Activated T-cell treated with anti-CD3 and anti-CD28 coated beads, Interleukin-2, amount 50 U/mL, for 24 hours (primary cell): ENCODE data around the gene DOK3.
"Not testable (repeated sequence)": the region's sequence is repeated elsewhere in the genome, so short reads cannot be mapped to it uniquely, and the experiment has no call there.

ENCODE experiments used
- DNase-seq: peaks from one replicate; pipeline ENCODE4 v3.0.0-alpha.2; 2020
- H3K27ac Mint-ChIP-seq: 2 replicates; pipeline ENCODE4 v1.8.0; 2020; ENCODE audit warnings: mild to moderate bottlenecking, mixed read lengths
- H3K27me3 Mint-ChIP-seq: 2 replicates; pipeline ENCODE4 v1.8.0; 2020; ENCODE audit warnings: mixed read lengths
- H3K36me3 Mint-ChIP-seq: 2 replicates; pipeline ENCODE4 v1.8.0; 2020; ENCODE audit warnings: low read depth, mixed read lengths
- H3K4me1 Mint-ChIP-seq: 2 replicates; pipeline ENCODE4 v1.8.0; 2020; ENCODE audit warnings: low read depth, mixed read lengths
- H3K4me3 Mint-ChIP-seq: 2 replicates; pipeline ENCODE4 v1.8.0; 2020; ENCODE audit warnings: mild to moderate bottlenecking, moderate library complexity, mixed read lengths
- H3K9me3 Mint-ChIP-seq: 2 replicates; pipeline ENCODE4 v1.8.0; 2020; ENCODE audit warnings: mixed read lengths

DOK3 gene

DNA sequence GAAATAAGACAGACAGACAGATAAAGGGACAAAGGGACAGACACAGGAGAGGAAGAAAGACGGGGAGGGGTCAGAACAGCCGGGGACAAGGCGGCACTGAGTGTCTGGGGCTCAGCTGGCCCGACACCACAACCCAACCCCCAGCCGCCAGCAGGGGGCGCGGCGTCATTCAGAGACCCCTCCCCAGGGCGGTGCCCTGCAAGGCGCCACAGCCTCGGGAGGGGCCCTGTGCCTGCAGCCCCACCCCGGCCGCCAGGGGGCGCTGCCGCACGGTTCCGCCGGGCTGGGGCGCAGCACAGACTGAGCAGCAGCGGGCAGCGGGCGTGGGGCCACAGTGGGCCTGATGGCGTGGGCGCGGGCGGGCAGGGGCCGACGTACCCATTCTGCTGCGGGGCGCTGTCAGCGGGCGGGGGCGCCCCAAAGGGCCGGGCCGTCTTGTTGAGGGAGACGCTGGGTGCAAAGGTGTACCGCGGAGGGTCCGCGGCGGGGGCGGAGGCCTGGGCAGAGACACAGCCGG lies 18.1 kb downstream of the DOK3 start:
- Mint-ChIP-seq H3K4me1 (peaks cover 34% of the 10 kb centered on the region), H3K27ac (no peak overlapping the region), H3K36me3 (peaks cover 42% of the 10 kb centered on the region), H3K9me3 (no peaks in the 10 kb centered on the region), H3K4me3 (no peak overlapping the region), H3K27me3 (no peaks in the 10 kb centered on the region)
- DNase-seq, result no peak

- Mint-ChIP-seq H3K9me3 (no peaks in the 10 kb centered on the region), H3K4me1 (peaks cover 30% of the 10 kb centered on the region), H3K27me3 (no peaks in the 10 kb centered on the region), H3K36me3 (peaks cover 42% of the 10 kb centered on the region), H3K27ac (no peak overlapping the region), H3K4me3 (no peak overlapping the region)
- DNase-seq, result no peak
Observed at GRCh38 chr5:177490992-177491391, 18.6 kb downstream of the DOK3 start.

DNA sequence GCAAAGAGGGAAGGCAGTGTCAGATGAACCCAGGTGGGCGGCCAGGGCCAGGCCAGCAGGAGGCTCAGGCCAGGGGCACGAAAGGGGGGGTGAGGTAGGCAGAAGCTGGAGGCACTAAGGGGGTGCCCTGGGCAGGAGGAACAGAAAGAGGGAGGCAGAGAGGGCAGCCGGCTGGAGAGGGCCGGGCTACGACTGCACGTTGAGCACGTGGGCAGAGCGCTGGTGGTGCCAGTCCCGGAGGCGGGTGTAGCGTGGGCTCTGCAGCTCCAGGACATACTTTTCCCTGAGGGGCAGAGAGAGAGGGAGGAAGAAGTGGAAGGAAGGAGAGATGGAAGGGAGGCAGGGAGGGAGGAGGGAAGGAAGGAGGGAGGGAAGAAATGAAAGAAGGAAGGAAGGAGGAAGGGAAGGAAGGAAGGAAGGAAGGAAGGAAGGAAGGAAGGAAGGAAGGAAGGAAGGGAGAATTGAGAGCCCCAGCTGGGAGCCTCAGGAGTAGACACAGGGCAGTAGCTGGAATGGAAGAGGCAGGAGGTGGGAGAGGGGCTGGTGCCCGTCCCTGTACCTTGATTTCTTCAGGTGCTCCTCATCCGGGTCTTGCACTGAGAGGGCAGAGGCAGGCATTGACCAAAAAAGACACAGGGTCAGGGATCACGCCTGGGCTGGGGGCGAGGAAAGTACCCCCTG lies 19.2 kb downstream of the DOK3 start:
- H3K27me3 Mint-ChIP-seq, result no peaks in the 10 kb centered on the region
- no peak overlapping the region for H3K4me3 Mint-ChIP-seq
- peaks cover 26% of the 10 kb centered on the region for H3K4me1 Mint-ChIP-seq
- peaks cover 42% of the 10 kb centered on the region for H3K36me3 Mint-ChIP-seq
- DNase-seq, result no peak
- no peak overlapping the region for H3K27ac Mint-ChIP-seq
- H3K9me3 Mint-ChIP-seq, result no peaks in the 10 kb centered on the region

GRCh38 chr5:177489119-177489716 lies 20.4 kb downstream of the DOK3 start:
- Mint-ChIP-seq H3K4me3 (no peak overlapping the region), H3K27ac (no peak overlapping the region), H3K9me3 (no peaks in the 10 kb centered on the region), H3K27me3 (no peaks in the 10 kb centered on the region), H3K36me3 (peaks cover 45% of the 10 kb centered on the region), H3K4me1 (peaks cover 16% of the 10 kb centered on the region)
- no peak for DNase-seq

GRCh38 chr5:177487975-177488374 lies 21.7 kb downstream of the DOK3 start:
- peaks cover 3% of the 10 kb centered on the region for H3K4me1 Mint-ChIP-seq
- no peaks in the 10 kb centered on the region for H3K27me3 Mint-ChIP-seq
- no peaks in the 10 kb centered on the region for H3K9me3 Mint-ChIP-seq
- H3K4me3 Mint-ChIP-seq, result no peak overlapping the region
- DNase-seq, result no peak
- no peak overlapping the region for H3K27ac Mint-ChIP-seq
- peaks cover 49% of the 10 kb centered on the region for H3K36me3 Mint-ChIP-seq

DNA sequence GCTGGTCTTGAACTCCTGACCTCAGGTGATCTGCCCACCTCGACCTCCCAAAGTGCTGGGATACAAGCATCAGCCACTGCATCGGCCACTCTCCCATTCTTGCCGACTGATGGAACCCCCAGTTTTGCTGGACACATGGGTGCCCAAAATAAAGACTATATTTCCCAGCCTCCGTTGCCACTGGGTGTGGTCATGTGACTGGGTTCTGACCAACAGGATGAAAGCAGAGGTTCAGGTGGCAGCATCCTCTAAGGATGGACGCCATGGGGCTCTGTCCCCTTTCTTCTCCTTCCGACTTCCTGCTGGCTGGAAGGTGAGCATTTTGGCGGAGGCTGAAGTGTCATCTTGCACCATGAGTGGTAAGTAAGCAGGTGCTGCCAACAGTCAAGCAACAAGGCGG lies 22.5 kb downstream of the DOK3 start:
- Mint-ChIP-seq H3K36me3 (peaks cover 44% of the 10 kb centered on the region), H3K4me1 (no peaks in the 10 kb centered on the region), H3K27me3 (no peaks in the 10 kb centered on the region), H3K4me3 (no peak overlapping the region), H3K27ac (no peak overlapping the region), H3K9me3 (no peaks in the 10 kb centered on the region)
- no peak for DNase-seq

DNA sequence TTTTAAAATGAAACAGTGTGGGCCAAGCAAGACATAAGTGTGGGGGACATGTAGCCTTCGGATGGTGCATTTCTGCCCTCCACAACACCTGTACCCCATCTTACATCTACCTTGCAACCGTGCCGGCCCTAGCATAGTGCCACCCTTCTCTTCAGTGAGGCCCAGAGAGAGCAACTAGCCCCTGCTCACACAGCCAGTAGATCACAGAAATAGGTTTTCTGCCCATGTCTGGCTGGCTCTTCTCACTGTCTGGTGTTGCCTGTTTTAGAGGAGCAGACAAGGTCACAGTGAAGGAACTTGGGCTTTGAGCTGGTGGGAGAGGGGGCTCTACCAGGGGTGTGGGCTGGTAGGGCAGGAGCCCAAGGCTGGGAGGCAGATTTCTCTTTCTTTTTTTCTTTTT lies 23.4 kb downstream of the DOK3 start:
- H3K36me3 Mint-ChIP-seq, result peaks cover 41% of the 10 kb centered on the region
- no peak overlapping the region for H3K4me3 Mint-ChIP-seq
- no peaks in the 10 kb centered on the region for H3K27me3 Mint-ChIP-seq
- H3K4me1 Mint-ChIP-seq, result no peaks in the 10 kb centered on the region
- DNase-seq, result no peak
- no peak overlapping the region for H3K27ac Mint-ChIP-seq
- no peaks in the 10 kb centered on the region for H3K9me3 Mint-ChIP-seq

GRCh38 chr5:177485753-177486152 lies 23.9 kb downstream of the DOK3 start:
- not testable (repeated sequence) for DNase-seq, H3K9me3 Mint-ChIP-seq, H3K27me3 Mint-ChIP-seq, H3K27ac Mint-ChIP-seq, H3K4me1 Mint-ChIP-seq, H3K4me3 Mint-ChIP-seq
- H3K36me3 Mint-ChIP-seq, result peaks cover 38% of the 10 kb centered on the region

DNA sequence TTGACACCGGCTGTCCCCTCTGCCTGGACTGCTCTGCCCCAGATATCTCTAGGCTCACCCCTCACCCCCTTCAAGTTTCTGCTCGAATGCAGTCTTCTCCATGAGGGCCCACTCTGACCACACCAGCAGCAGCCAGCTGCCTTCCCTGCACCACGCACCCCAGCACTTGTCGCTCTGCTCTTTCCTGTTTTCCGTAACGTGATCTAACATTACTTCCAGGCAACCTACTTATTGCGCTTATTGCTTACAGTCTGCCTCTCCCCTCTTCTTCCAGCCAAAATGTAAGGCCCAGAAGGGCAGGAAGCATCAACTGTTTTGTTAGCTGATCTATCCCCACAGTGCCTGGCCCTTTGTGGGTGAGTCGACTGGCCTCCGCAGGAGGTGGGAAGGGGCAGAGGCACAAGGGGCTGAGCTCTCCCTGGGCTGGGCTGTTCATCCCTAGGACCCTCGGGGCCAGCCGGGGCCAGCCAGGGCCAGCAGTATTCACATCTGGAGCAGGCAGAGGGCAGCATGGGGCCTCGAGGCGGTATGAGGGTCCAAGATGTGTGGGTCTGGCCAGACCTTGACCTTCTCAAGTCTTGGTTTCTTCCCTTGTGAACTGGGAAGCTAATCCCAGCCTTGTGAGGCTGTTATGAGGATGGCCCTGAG lies 24.6 kb downstream of the DOK3 start:
- H3K27me3 Mint-ChIP-seq, result no peaks in the 10 kb centered on the region
- no peak overlapping the region for H3K27ac Mint-ChIP-seq
- H3K4me3 Mint-ChIP-seq, result no peak overlapping the region
- no peak for DNase-seq
- no peaks in the 10 kb centered on the region for H3K9me3 Mint-ChIP-seq
- peaks cover 2% of the 10 kb centered on the region for H3K4me1 Mint-ChIP-seq
- peaks cover 33% of the 10 kb centered on the region for H3K36me3 Mint-ChIP-seq

GRCh38 chr5:177483994-177484901 lies 25.4 kb downstream of the DOK3 start:
- no peaks in the 10 kb centered on the region for H3K9me3 Mint-ChIP-seq
- no peak overlapping the region for H3K4me3 Mint-ChIP-seq
- H3K27ac Mint-ChIP-seq, result peak overlapping the region; percentile 7
- H3K36me3 Mint-ChIP-seq, result peaks cover 29% of the 10 kb centered on the region
- DNase-seq, result no peak
- H3K27me3 Mint-ChIP-seq, result no peaks in the 10 kb centered on the region
- H3K4me1 Mint-ChIP-seq, result peaks cover 9% of the 10 kb centered on the region

- H3K9me3 Mint-ChIP-seq, result no peaks in the 10 kb centered on the region
- no peak overlapping the region for H3K27ac Mint-ChIP-seq
- H3K27me3 Mint-ChIP-seq, result no peaks in the 10 kb centered on the region
- H3K4me1 Mint-ChIP-seq, result peaks cover 20% of the 10 kb centered on the region
- no peak overlapping the region for H3K4me3 Mint-ChIP-seq
- DNase-seq, result no peak
- H3K36me3 Mint-ChIP-seq, result peaks cover 22% of the 10 kb centered on the region
Observed at GRCh38 chr5:177483042-177483441, 26.6 kb downstream of the DOK3 start.

- Mint-ChIP-seq H3K27me3 (no peaks in the 10 kb centered on the region), H3K4me1 (peaks cover 26% of the 10 kb centered on the region), H3K36me3 (peaks cover 18% of the 10 kb centered on the region), H3K27ac (no peak overlapping the region), H3K4me3 (no peak overlapping the region), H3K9me3 (no peaks in the 10 kb centered on the region)
- no peak for DNase-seq
Observed at GRCh38 chr5:177482359-177482795, 27.2 kb downstream of the DOK3 start.

DNA sequence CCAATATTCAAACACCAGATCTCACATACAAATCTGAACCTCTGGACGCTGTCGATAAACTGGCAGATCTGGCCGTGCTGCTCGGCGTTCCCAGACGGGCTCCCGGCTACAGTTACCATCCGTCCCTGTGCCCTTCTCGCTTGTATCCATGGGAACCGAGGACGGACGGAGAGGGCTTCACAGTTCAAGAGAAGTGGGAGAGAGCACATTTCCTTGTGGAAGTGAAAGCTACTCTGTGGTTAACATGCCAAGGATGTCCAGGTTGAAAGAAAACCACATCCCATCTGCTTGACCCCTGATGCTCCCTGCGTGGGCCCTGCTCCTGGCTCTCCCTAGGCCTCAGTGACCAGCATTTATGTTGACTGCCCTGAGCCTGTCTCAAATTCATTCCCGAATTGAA lies 29.9 kb downstream of the DOK3 start:
- peaks cover 14% of the 10 kb centered on the region for H3K36me3 Mint-ChIP-seq
- peaks cover 46% of the 10 kb centered on the region for H3K4me1 Mint-ChIP-seq
- peak overlapping the region; percentile 96 for H3K27ac Mint-ChIP-seq
- H3K27me3 Mint-ChIP-seq, result no peaks in the 10 kb centered on the region
- H3K9me3 Mint-ChIP-seq, result no peaks in the 10 kb centered on the region
- no peak for DNase-seq
- H3K4me3 Mint-ChIP-seq, result no peak overlapping the region
